ENCODE data around the gene ETFDH.
"Not testable (repeated sequence)": the region's sequence is repeated elsewhere in the genome, so short reads cannot be mapped to it uniquely, and the experiment has no call there.

ETFDH gene

DNA sequence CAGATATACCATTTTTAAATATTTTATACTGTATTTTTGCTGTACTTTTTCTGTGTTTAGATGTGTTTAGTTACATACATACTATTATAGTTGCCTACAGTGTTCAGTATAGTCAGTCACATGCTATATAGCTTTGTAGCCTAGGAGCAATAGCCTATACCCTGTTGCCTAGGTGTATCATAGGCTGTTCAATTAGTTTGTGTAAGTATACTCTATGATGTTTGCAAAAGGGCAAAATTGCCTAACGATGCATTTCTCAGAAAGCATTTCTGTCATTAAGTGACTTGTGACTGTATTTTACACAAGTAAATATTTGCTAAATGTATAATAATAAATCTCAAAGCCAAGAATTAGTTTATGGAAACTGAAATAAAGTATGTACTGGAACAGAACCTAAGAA is 9.5 kb downstream of the ETFDH start:
- no peak for TF ChIP-seq CTCF (IDR thresholded peaks at IDR 0.05; ENCODE audit: extremely low read depth, missing control alignments)
- DNase-seq (ENCODE audit: low spot score) = no peak

GRCh38 chr4:158682066-158682465 is 10.0 kb downstream of the ETFDH start:
- no peak for TF ChIP-seq CTCF (IDR thresholded peaks at IDR 0.05; ENCODE audit: extremely low read depth, missing control alignments)
- DNase-seq (ENCODE audit: low spot score) = no peak

DNA sequence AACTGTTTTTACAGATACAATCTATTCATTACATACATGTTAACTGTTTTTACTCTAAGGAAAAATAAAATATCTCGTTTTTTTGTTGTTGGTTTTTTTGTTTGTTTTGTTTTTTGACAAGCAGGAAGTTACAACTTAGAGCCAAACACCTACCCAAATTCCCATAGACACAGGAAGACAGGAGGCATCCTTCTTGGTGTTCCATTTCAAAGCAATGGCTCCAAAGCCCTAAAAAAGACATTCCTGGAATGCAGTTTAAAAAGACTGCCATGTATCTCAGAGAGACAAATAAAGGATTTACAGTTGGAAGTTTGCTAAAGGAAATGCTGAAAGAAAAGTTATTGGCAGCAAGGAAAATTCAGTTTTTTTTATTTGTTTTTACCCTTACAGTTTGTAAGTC is 16.7 kb downstream of the ETFDH start:
- no peak for DNase-seq (ENCODE audit: low spot score)
- no peak for TF ChIP-seq CTCF (IDR thresholded peaks at IDR 0.05; ENCODE audit: extremely low read depth, missing control alignments)

- no peak for DNase-seq (ENCODE audit: low spot score)
- TF ChIP-seq CTCF (IDR thresholded peaks at IDR 0.05; ENCODE audit: extremely low read depth, missing control alignments) = no peak
Measured at GRCh38 chr4:158704274-158704673, 32.2 kb downstream of the ETFDH start.

DNA sequence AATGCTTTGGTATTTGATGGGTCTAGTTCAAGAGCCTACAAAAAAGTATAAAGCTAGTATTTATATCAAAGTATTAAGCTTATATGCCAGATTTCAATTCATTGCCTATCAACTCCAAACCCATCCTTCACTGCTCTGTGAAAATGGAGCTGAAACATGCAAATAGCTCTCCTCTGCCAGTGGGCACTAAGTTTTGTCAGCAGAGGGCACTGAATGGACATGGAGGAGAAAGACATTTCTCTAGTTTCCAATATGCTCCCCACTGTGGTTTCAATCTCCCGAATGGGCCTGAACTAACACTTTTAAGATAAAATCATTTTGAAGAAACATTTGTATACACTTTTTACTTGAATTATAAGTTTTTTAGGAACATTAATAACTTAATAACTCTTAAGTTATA is 38.7 kb downstream of the ETFDH start:
- no peak for DNase-seq (ENCODE audit: low spot score)
- TF ChIP-seq CTCF (IDR thresholded peaks at IDR 0.05; ENCODE audit: extremely low read depth, missing control alignments) = no peak

DNA sequence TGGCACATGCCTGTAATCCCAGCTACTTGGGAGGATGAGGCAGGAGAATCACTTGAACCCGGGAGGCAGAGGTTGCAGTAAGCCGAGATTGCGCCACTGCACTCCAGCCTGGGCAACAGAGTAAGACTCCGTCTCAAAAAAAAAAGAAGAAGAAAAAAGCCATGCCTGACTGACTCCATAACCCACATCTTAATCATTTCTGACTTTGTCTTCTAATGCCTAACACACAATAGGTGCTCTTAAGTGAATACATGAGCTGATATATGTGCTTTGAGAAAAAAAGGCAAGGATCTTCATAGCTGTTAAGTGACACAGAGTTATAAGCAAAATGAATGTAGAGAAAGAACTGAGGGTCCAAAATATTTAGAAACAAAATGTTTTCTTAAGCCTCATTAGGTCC is 40.5 kb downstream of the ETFDH start:
- DNase-seq (ENCODE audit: low spot score) = not testable (repeated sequence)

DNA sequence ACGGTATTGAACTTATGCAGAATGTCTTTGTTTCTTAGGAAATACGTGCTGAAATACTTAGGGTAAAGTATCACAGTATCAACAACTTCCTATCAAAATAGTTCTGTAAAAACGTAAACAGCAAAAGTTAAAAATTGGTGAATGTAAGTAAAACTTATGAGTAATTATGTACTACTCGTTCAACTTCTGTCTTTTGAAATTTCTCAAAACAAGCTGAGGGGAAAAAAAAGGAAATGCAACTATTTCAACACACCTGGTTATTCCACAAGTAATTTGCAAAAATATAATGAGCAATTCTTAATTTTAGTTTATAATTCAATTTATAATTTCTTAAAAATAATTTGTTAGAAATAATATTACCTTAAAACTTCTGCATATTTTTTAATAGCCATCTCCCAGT is 42.8 kb downstream of the ETFDH start:
- TF ChIP-seq CTCF (IDR thresholded peaks at IDR 0.05; ENCODE audit: extremely low read depth, missing control alignments) = no peak
- no peak for DNase-seq (ENCODE audit: low spot score)

DNA sequence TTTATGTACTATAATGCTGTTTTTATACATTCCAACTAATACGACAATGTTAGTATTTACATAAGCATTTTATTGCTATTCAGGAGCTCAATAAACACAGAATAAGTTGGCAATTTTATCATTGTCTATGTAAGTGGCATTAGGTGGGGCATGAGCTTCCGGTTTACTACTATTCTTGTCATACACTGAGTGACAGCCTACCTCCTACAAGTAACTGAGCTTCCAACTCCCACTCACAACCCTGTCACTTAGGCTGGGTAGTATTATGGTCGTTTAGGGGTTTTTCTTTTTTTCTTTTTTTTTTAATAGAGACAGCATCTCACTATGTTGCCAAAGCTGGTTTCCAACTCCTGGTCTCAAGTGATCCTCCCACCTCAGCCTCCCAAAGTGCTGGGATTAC is 43.7 kb downstream of the ETFDH start:
- DNase-seq (ENCODE audit: low spot score) = no peak

More for the DNA sequence above, 43.7 kb downstream of the ETFDH start:
- no peak for TF ChIP-seq CTCF (IDR thresholded peaks at IDR 0.05; ENCODE audit: extremely low read depth, missing control alignments)

Data from GM20000 (cell line).